ENCODE measurements around the gene MICAL2.

Gene MICAL2

DNA sequence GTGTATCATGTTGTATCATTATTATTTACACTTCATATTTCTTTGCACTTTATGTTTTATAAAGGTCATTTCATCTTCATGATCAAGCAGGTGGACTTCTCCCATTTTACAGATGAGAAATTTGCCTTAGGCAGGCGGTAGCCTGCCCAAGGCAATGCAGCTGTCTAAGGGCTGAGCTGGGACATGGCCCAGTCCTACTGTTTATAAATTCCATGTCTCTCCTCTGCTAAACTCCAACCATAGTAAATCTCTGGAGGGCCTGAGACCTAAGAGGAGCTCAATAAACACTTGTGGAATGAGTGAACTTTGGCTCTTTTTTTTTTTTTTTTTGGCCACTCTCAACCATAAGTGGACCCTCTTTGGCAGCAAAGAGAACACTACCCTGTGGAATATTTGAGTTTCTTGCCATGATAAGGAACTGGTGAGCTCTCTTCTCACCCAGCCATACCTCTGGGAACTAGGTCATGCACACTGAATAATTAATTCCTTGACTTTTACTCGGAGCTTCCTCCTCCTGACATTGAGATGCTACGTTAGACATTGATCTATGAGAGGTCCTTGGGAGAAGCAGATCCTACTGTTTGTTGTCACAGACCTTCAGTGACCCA is 29.9 kb downstream of the MICAL2 start:
- Histone ChIP-seq H3K27me3 (replicated peaks in 2 of 5; ENCODE audit: control insufficient read depth in 4 of 5, insufficient read depth in 5 of 5, low read length in 4 of 5) (no peaks in the 10 kb centered on the region), H3K4me1 (ENCODE audit: control extremely low read depth in 1 of 4, control insufficient read depth in 4 of 4, insufficient read depth in 4 of 4, low read length in 3 of 4) (peaks cover 5 to 31% (median 6%) of the 10 kb centered on the region in 4 experiments), H3K9me3 (ENCODE audit: control extremely low read depth in 1 of 5, control insufficient read depth in 4 of 5, insufficient read depth in 2 of 5, low read depth in 1 of 5, low read length in 4 of 5) (no peaks in the 10 kb centered on the region), H3K36me3 (ENCODE audit: control insufficient read depth in 4 of 4, insufficient read depth in 4 of 4, low read length in 3 of 4) (no peaks in the 10 kb centered on the region), H3K27ac (ENCODE audit: insufficient read depth in 1 of 2, low read depth in 1 of 2, low read length in 2 of 2, poor library complexity in 1 of 2, severe bottlenecking in 2 of 2) (no peak overlapping the region), H3K4me3 (ENCODE audit: control insufficient read depth in 1 of 7, extremely low read depth in 1 of 7, insufficient read depth in 4 of 7, low read depth in 2 of 7, low read length in 6 of 7) (no peak overlapping the region)
- CTCF ChIA-PET, result no interaction called here
- POLR2A ChIA-PET, result interaction anchor here (0.6 kb wide), 1 partner anchor 56 kb away, joined by 4 read pairs; no protein-coding TSS in a partner anchor
- 100% methylated on average over 3 of the region's 3 CpGs for WGBS (ENCODE audit: insufficient coverage)
- no peak for DNase-seq

GRCh38 chr11:12141283-12141682 is 30.9 kb downstream of the MICAL2 start:
- 60% methylated on average over 1 of the region's 1 CpG for WGBS (ENCODE audit: insufficient coverage)
- H3K4me1 ChIP-seq (ENCODE audit: control extremely low read depth in 1 of 4, control insufficient read depth in 4 of 4, insufficient read depth in 4 of 4, low read length in 3 of 4), result peaks cover 5 to 31% (median 6%) of the 10 kb centered on the region in 4 experiments
- ChIA-PET CTCF (interaction anchor here (0.9 kb wide), 1 partner anchor 148 kb away, joined by 3 read pairs; no protein-coding TSS in a partner anchor), POLR2A (no interaction called here)
- no peak for DNase-seq
- no peaks in the 10 kb centered on the region for H3K27me3 ChIP-seq (replicated peaks in 2 of 5; ENCODE audit: control insufficient read depth in 4 of 5, insufficient read depth in 5 of 5, low read length in 4 of 5)
- H3K4me3 ChIP-seq (ENCODE audit: control insufficient read depth in 1 of 7, extremely low read depth in 1 of 7, insufficient read depth in 4 of 7, low read depth in 2 of 7, low read length in 6 of 7), result no peak overlapping the region
- no peaks in the 10 kb centered on the region for H3K9me3 ChIP-seq (ENCODE audit: control extremely low read depth in 1 of 5, control insufficient read depth in 4 of 5, insufficient read depth in 2 of 5, low read depth in 1 of 5, low read length in 4 of 5)
- H3K36me3 ChIP-seq (ENCODE audit: control insufficient read depth in 4 of 4, insufficient read depth in 4 of 4, low read length in 3 of 4), result no peaks in the 10 kb centered on the region
- no peak overlapping the region for H3K27ac ChIP-seq (ENCODE audit: insufficient read depth in 1 of 2, low read depth in 1 of 2, low read length in 2 of 2, poor library complexity in 1 of 2, severe bottlenecking in 2 of 2)

DNA sequence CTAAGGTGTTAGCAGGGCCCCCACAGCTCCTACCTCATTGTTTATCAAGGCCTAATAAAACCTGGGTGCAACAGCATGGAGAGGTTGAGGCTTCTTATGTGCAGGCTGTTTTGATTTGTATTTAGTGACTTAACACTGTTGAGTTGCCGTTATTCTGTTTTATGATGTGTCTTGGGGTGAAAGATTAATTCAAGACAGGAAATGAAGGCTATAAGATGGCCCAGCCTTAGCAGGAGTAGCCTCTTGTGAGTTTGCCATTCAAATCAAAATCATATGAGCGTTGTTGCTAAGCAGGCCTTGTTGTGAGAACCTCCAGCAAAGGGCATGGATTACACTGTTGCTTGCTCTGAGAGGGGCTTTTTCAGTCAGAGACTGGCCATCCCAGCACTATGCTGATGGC is 31.8 kb downstream of the MICAL2 start:
- Histone ChIP-seq H3K9me3 (ENCODE audit: control extremely low read depth in 1 of 5, control insufficient read depth in 4 of 5, insufficient read depth in 2 of 5, low read depth in 1 of 5, low read length in 4 of 5) (no peaks in the 10 kb centered on the region), H3K27me3 (replicated peaks in 2 of 5; ENCODE audit: control insufficient read depth in 4 of 5, insufficient read depth in 5 of 5, low read length in 4 of 5) (no peaks in the 10 kb centered on the region), H3K36me3 (ENCODE audit: control insufficient read depth in 4 of 4, insufficient read depth in 4 of 4, low read length in 3 of 4) (no peaks in the 10 kb centered on the region), H3K27ac (ENCODE audit: insufficient read depth in 1 of 2, low read depth in 1 of 2, low read length in 2 of 2, poor library complexity in 1 of 2, severe bottlenecking in 2 of 2) (no peak overlapping the region), H3K4me3 (ENCODE audit: control insufficient read depth in 1 of 7, extremely low read depth in 1 of 7, insufficient read depth in 4 of 7, low read depth in 2 of 7, low read length in 6 of 7) (no peak overlapping the region), H3K4me1 (ENCODE audit: control extremely low read depth in 1 of 4, control insufficient read depth in 4 of 4, insufficient read depth in 4 of 4, low read length in 3 of 4) (peaks cover 5 to 31% (median 6%) of the 10 kb centered on the region in 4 experiments)
- 90% methylated on average over 2 of the region's 2 CpGs for WGBS (ENCODE audit: insufficient coverage)
- DNase-seq, result no peak
- ChIA-PET POLR2A (no interaction called here), CTCF (interaction anchor here (1.2 kb wide), 1 partner anchor 9 kb away, joined by 3 read pairs; no protein-coding TSS in a partner anchor)

GRCh38 chr11:12142909-12143308 is 32.5 kb downstream of the MICAL2 start:
- Histone ChIP-seq H3K4me3 (ENCODE audit: control insufficient read depth in 1 of 7, extremely low read depth in 1 of 7, insufficient read depth in 4 of 7, low read depth in 2 of 7, low read length in 6 of 7) (no peak overlapping the region), H3K36me3 (ENCODE audit: control insufficient read depth in 4 of 4, insufficient read depth in 4 of 4, low read length in 3 of 4) (no peaks in the 10 kb centered on the region), H3K27ac (ENCODE audit: insufficient read depth in 1 of 2, low read depth in 1 of 2, low read length in 2 of 2, poor library complexity in 1 of 2, severe bottlenecking in 2 of 2) (no peak overlapping the region), H3K27me3 (replicated peaks in 2 of 5; ENCODE audit: control insufficient read depth in 4 of 5, insufficient read depth in 5 of 5, low read length in 4 of 5) (no peaks in the 10 kb centered on the region), H3K4me1 (ENCODE audit: control extremely low read depth in 1 of 4, control insufficient read depth in 4 of 4, insufficient read depth in 4 of 4, low read length in 3 of 4) (peaks cover 5 to 31% (median 6%) of the 10 kb centered on the region in 4 experiments), H3K9me3 (ENCODE audit: control extremely low read depth in 1 of 5, control insufficient read depth in 4 of 5, insufficient read depth in 2 of 5, low read depth in 1 of 5, low read length in 4 of 5) (no peaks in the 10 kb centered on the region)
- no peak for DNase-seq
- 67% methylated on average over 3 of the region's 3 CpGs for WGBS (ENCODE audit: insufficient coverage)
- CTCF ChIA-PET, result interaction anchor here (1.2 kb wide), 1 partner anchor 8 kb away, joined by 3 read pairs; no protein-coding TSS in a partner anchor
- POLR2A ChIA-PET, result interaction anchor here (0.7 to 0.8 kb wide), 2 partner anchors 8 to 120 kb away, joined by 3 to 4 read pairs; no protein-coding TSS in a partner anchor

DNA sequence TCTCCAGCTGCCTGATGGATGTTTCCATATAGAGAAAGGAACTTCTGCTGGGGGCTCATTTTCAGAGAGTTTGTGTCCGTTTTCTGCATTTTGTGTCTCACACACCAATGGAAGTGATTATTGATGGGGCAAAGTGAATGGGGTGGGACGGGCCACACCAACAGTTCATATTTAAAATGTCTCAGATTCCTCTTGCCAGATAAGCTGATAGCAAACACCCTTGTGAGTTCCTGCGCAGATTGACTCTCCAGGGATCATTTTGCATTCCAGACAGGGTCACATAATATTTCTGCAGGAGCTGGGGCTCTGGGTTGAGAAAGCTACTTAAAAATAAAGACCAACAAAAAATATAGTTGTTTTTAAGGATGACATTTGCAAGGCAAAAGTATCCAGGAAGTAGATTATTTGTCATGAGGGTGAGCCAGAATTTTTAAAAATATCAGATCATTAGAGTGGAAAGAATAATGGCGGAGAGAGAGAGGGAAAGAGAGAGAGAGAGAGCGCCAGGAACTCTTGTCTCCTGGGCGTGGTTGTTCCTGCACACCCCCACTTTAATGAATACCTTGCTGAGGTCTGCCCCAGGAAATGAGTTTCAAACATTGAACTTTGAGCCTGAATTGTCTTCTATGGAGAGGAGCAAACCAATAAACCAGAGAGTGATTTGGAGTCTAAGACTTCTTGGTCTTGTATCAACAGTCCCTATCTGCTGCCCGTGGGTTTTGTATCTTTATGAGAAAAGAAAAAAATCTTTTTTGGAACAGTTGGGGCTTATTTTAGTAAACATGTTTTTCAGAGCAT is 33.3 kb downstream of the MICAL2 start:
- POLR2A ChIA-PET, result interaction anchor here (0.7 to 0.8 kb wide), 2 partner anchors 9 to 119 kb away, joined by 3 to 4 read pairs; no protein-coding TSS in a partner anchor
- no peaks in the 10 kb centered on the region for H3K9me3 ChIP-seq (ENCODE audit: control extremely low read depth in 1 of 5, control insufficient read depth in 4 of 5, insufficient read depth in 2 of 5, low read depth in 1 of 5, low read length in 4 of 5)
- no peaks in the 10 kb centered on the region for H3K27me3 ChIP-seq (replicated peaks in 2 of 5; ENCODE audit: control insufficient read depth in 4 of 5, insufficient read depth in 5 of 5, low read length in 4 of 5)
- no peaks in the 10 kb centered on the region for H3K36me3 ChIP-seq (ENCODE audit: control insufficient read depth in 4 of 4, insufficient read depth in 4 of 4, low read length in 3 of 4)
- WGBS (ENCODE audit: insufficient coverage), result 94% methylated on average over 2 of the region's 7 CpGs
- H3K4me3 ChIP-seq (ENCODE audit: control insufficient read depth in 1 of 7, extremely low read depth in 1 of 7, insufficient read depth in 4 of 7, low read depth in 2 of 7, low read length in 6 of 7), result no peak overlapping the region
- H3K27ac ChIP-seq (ENCODE audit: insufficient read depth in 1 of 2, low read depth in 1 of 2, low read length in 2 of 2, poor library complexity in 1 of 2, severe bottlenecking in 2 of 2), result no peak overlapping the region
- no peak for DNase-seq
- CTCF ChIA-PET, result interaction anchor here (1.2 kb wide), 1 partner anchor 7 kb away, joined by 3 read pairs; no protein-coding TSS in a partner anchor
- peaks cover 5 to 35% (median 6%) of the 10 kb centered on the region in 4 experiments for H3K4me1 ChIP-seq (ENCODE audit: control extremely low read depth in 1 of 4, control insufficient read depth in 4 of 4, insufficient read depth in 4 of 4, low read length in 3 of 4)

- no peaks in the 10 kb centered on the region for H3K27me3 ChIP-seq (replicated peaks in 2 of 5; ENCODE audit: control insufficient read depth in 4 of 5, insufficient read depth in 5 of 5, low read length in 4 of 5)
- H3K4me1 ChIP-seq (ENCODE audit: control extremely low read depth in 1 of 4, control insufficient read depth in 4 of 4, insufficient read depth in 4 of 4, low read length in 3 of 4), result peaks cover 6 to 44% (median 9%) of the 10 kb centered on the region in 4 experiments
- ChIA-PET POLR2A (no interaction called here), CTCF (interaction anchor here (1.3 kb wide), 1 partner anchor 9 kb away, joined by 4 read pairs; no protein-coding TSS in a partner anchor)
- 82% methylated on average over 10 of the region's 11 CpGs for WGBS (ENCODE audit: insufficient coverage)
- H3K36me3 ChIP-seq (ENCODE audit: control insufficient read depth in 4 of 4, insufficient read depth in 4 of 4, low read length in 3 of 4), result no peaks in the 10 kb centered on the region
- no peak overlapping the region for H3K4me3 ChIP-seq (ENCODE audit: control insufficient read depth in 1 of 7, extremely low read depth in 1 of 7, insufficient read depth in 4 of 7, low read depth in 2 of 7, low read length in 6 of 7)
- H3K27ac ChIP-seq (ENCODE audit: insufficient read depth in 1 of 2, low read depth in 1 of 2, low read length in 2 of 2, poor library complexity in 1 of 2, severe bottlenecking in 2 of 2), result no peak overlapping the region
- no peaks in the 10 kb centered on the region for H3K9me3 ChIP-seq (ENCODE audit: control extremely low read depth in 1 of 5, control insufficient read depth in 4 of 5, insufficient read depth in 2 of 5, low read depth in 1 of 5, low read length in 4 of 5)
- no peak for DNase-seq
These were observed 34.2 kb downstream of the MICAL2 start for GRCh38 chr11:12144330-12145174.

Measured in common myeloid progenitor, CD34-positive (primary cell).